ENCODE measurements around the gene PRR13.

DNA sequence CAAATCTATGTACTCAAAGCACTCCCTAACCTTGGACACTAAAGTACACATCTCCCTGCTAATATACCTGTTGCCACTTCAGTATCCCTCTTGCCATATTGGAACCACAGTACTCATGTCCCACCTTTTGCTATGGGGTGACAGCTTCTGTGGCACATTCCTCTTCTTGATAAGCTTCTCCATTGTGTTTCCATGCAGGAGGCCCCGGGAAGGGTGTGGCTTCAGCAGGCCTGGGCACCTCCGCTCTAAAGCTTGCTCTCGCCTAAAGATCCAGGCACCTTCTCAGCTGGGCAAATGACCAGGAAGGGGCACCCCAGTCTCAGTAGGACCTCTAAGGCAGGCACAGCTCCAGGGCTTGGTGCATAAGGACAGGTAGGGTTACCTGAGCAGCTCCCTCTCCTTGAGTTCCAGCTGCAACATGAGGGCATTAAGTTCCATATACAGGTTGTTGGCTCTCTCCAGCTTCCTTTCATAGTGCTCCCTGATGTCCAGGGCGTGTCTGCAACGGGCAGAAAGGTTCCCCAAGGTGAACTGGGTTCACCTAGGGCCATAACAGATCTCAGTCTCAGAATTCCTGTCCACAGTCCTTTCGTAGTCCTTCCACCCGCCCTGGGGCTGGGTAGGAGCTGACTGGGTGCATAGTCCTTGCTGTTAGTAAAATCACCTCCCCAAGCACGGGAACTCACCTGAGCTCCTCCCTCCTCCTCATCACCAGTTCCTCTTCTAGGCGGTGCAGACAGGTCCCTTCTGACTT is 41.9 kb downstream of the PRR13 start:
- TF ChIP-seq EZH2phosphoT487 (IDR thresholded peaks at IDR 0.05; ENCODE audit: borderline replicate concordance, low read depth, low read length): no peak
- TF ChIP-seq, protein P1, sequence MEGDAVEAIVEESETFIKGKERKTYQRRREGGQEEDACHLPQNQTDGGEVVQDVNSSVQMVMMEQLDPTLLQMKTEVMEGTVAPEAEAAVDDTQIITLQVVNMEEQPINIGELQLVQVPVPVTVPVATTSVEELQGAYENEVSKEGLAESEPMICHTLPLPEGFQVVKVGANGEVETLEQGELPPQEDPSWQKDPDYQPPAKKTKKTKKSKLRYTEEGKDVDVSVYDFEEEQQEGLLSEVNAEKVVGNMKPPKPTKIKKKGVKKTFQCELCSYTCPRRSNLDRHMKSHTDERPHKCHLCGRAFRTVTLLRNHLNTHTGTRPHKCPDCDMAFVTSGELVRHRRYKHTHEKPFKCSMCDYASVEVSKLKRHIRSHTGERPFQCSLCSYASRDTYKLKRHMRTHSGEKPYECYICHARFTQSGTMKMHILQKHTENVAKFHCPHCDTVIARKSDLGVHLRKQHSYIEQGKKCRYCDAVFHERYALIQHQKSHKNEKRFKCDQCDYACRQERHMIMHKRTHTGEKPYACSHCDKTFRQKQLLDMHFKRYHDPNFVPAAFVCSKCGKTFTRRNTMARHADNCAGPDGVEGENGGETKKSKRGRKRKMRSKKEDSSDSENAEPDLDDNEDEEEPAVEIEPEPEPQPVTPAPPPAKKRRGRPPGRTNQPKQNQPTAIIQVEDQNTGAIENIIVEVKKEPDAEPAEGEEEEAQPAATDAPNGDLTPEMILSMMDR (conservative IDR thresholded peaks at IDR 0.05; ENCODE audit: low read length): no peak
